HG03378 (cell line): ENCODE data around the gene GPATCH2.

Experiments used
- ATAC-seq: cut with Tn5 transposase; IDR thresholded peaks from one replicate; pipeline ENCODE4 v1.9.1; 2021; ENCODE audit warnings: mild to moderate bottlenecking, moderate library complexity; ENCODE audit not compliant: unreplicated experiment

GPATCH2 gene

DNA sequence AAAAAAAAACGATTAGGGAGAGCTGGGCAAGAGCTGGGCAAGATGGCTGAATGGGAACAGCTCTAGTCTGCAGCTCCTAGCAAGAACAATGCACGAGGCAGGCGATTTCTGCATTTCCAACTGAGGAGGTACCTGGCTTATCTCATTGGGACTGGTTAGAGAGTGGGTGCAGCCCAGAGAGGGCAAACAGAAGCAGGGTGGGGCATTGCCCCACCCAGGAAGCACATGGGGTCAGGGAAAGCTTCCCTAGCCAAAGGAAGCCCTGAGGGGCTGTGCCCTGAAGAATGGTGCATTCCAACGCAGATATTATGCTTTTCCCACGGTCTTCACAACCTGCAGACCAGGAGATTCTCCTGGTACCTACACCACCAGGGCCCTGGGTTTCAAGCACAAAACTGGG is 251.6 kb downstream of the GPATCH2 start:
- ATAC-seq: no peak
